UCSD-AML1 (cell line): ENCODE data around the gene TMEM134.
"Not testable (repeated sequence)": the region's sequence is repeated elsewhere in the genome, so short reads cannot be mapped to it uniquely, and the experiment has no call there.

ENCODE experiments used
- DNase-seq: peaks from one replicate; lab custom pipeline; 2025; ENCODE audit not compliant: unreplicated experiment; lab: John Stamatoyannopoulos, UW

The TMEM134 gene

GRCh38 chr11:67428052-67429001 is 40.7 kb downstream of the TMEM134 start, which contains the start of gene RPS6KB2:
TSS of gene RPS6KB2 (plus strand) at chr11:67428494. CDS start at chr11:67428546, 52 bp downstream.
- DNase-seq: peak; percentile 96

GRCh38 chr11:67427364-67427859 is 41.6 kb downstream of the TMEM134 start:
- DNase-seq: not testable (repeated sequence)

GRCh38 chr11:67423891-67424613 is 45.0 kb downstream of the TMEM134 start:
- DNase-seq: no peak

GRCh38 chr11:67423466-67423865 is 45.6 kb downstream of the TMEM134 start:
- DNase-seq: no peak

- DNase-seq: no peak
Measured at GRCh38 chr11:67422891-67423290, 46.2 kb downstream of the TMEM134 start.

- no peak for DNase-seq
Measured at GRCh38 chr11:67421430-67422031, 47.5 kb downstream of the TMEM134 start.

GRCh38 chr11:67420646-67421429 is 48.2 kb downstream of the TMEM134 start:
- DNase-seq: peak; percentile 95

- no peak for DNase-seq
Measured at GRCh38 chr11:67420147-67420645, 48.9 kb downstream of the TMEM134 start.

GRCh38 chr11:67419325-67420049 is 49.6 kb downstream of the TMEM134 start:
- DNase-seq: no peak

GRCh38 chr11:67418476-67419281 is 50.4 kb downstream of the TMEM134 start:
- no peak for DNase-seq

GRCh38 chr11:67417425-67417824 is 51.6 kb downstream of the TMEM134 start:
- no peak for DNase-seq

- peak; percentile 32 for DNase-seq
Measured at GRCh38 chr11:67416416-67417335, 52.4 kb downstream of the TMEM134 start.

- no peak for DNase-seq
Measured at GRCh38 chr11:67415501-67416304, 53.3 kb downstream of the TMEM134 start, which contains the start of gene CARNS1. TSS of gene CARNS1 (plus strand) at chr11:67415678. CDS start at chr11:67416200, 522 bp downstream.

GRCh38 chr11:67413266-67413849 is 55.7 kb downstream of the TMEM134 start:
- no peak for DNase-seq

GRCh38 chr11:67412495-67413179 is 56.4 kb downstream of the TMEM134 start:
- no peak for DNase-seq

- DNase-seq: no peak
Measured at GRCh38 chr11:67411785-67412152, 57.3 kb downstream of the TMEM134 start.
